Muscle layer of duodenum (tissue), 2 donors: ENCODE measurements around the gene STK33.
"Not testable (repeated sequence)": the region's sequence is repeated elsewhere in the genome, so short reads cannot be mapped to it uniquely, and the experiment has no call there.

ENCODE experiments used
- H3K27ac ChIP-seq: one replicate; pipeline ENCODE4 v1.7.0; 2013; ENCODE audit warnings: mild to moderate bottlenecking, low read length
- H3K27me3 ChIP-seq: one replicate; pipeline ENCODE4 v1.7.0; 2013; ENCODE audit warnings: low read depth, mild to moderate bottlenecking, control low read depth, low read length
- H3K36me3 ChIP-seq, 2 donors: one replicate each; pipeline ENCODE4 v1.7.0; 2013; ENCODE audit warnings: low read length in 2 of 2, control low read depth in 1 of 2, mild to moderate bottlenecking in 1 of 2; ENCODE audit not compliant: insufficient read depth in 2 of 2, control insufficient read depth in 1 of 2
- H3K4me1 ChIP-seq, 2 donors: one replicate each; pipeline ENCODE4 v1.7.0; 2013; ENCODE audit warnings: low read length in 2 of 2, mild to moderate bottlenecking in 2 of 2, control low read depth in 1 of 2, moderate library complexity in 1 of 2; ENCODE audit not compliant: insufficient read depth in 2 of 2, control insufficient read depth in 1 of 2
- H3K4me3 ChIP-seq, 2 donors: one replicate each; pipeline ENCODE4 v1.7.0; 2013; ENCODE audit warnings: low read length in 2 of 2, low read depth in 1 of 2, mild to moderate bottlenecking in 1 of 2
- H3K9me3 ChIP-seq, 2 donors: one replicate each; pipeline ENCODE4 v1.7.0; 2013; ENCODE audit warnings: low read length in 2 of 2, control low read depth in 1 of 2, mild to moderate bottlenecking in 1 of 2; ENCODE audit not compliant: control insufficient read depth in 1 of 2
- donor health status: healthy.

Gene STK33

DNA sequence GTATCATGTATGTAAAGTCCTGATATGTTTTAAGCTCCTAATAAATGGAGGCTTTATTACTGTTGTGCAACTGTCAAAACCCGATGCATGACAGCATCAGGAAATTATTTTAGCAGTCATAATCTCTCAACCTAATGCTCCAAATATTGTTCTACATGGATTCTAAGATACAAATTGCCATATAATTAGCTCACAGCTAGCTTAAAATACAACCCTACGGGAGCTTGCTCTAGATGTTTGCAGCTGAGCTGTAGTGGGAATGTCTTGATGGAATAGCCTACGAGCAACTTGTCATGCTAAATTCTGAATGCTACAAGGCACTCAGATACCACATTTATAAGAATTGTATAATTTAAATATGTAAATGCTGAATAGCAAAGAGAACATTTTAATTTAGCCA is 109.8 kb downstream of the STK33 start:
- H3K4me3 ChIP-seq: no peak overlapping the region

DNA sequence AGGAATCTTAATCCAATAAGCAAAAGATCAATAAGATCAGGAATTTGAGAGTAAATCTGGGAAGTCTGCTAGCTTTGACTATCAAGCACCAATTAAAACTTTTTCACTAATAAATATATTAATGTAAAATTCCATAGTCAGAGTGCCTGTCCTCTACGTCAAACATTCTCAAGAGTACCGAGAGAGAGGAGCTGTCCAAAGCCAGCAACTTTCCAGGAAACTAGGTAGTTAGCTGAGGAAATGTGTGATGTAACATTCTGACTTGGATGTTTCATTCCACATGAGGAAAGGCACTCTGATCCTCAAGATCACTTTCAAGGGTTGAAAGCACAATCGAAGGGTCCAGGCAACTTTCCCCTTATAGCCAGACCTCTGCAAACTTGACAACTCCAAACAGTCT is 113.2 kb downstream of the STK33 start:
- Histone ChIP-seq H3K27ac (no peak overlapping the region), H3K9me3 (no peaks in the 10 kb centered on the region), H3K27me3 (no peaks in the 10 kb centered on the region), H3K4me3 (no peak overlapping the region), H3K36me3 (no peaks in the 10 kb centered on the region), H3K4me1 (no peaks in the 10 kb centered on the region)

More for the DNA sequence above, 109.8 kb downstream of the STK33 start:
- no peak overlapping the region for H3K27ac ChIP-seq
- H3K4me1 ChIP-seq: no peaks in the 10 kb centered on the region
- H3K27me3 ChIP-seq: no peaks in the 10 kb centered on the region
- H3K36me3 ChIP-seq: no peaks in the 10 kb centered on the region
- H3K9me3 ChIP-seq: peaks cover 0 to 3% of the 10 kb centered on the region in 2 donors

DNA sequence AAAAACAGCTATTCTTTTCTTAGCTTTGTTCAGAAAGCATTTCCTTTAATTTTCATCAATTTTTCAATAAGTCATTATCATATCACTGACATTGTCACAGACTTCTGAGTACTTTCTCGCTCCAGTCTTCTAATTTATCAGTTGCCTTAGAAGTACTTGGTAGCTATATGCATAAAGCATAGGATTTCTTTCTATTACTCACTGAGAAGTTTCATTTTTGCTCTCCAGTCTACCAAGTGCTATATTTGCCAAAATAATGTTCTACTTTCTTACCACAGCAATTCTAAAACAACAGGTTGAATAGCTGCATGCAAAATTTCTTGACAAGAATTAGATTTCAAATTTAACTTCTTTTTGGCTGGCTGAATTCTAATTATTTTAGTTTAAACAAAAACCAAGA is 116.3 kb downstream of the STK33 start:
- H3K27ac ChIP-seq: no peak overlapping the region
- H3K9me3 ChIP-seq: no peaks in the 10 kb centered on the region
- H3K36me3 ChIP-seq: no peaks in the 10 kb centered on the region
- H3K4me1 ChIP-seq: no peaks in the 10 kb centered on the region
- H3K4me3 ChIP-seq: no peak overlapping the region
- H3K27me3 ChIP-seq: no peaks in the 10 kb centered on the region

DNA sequence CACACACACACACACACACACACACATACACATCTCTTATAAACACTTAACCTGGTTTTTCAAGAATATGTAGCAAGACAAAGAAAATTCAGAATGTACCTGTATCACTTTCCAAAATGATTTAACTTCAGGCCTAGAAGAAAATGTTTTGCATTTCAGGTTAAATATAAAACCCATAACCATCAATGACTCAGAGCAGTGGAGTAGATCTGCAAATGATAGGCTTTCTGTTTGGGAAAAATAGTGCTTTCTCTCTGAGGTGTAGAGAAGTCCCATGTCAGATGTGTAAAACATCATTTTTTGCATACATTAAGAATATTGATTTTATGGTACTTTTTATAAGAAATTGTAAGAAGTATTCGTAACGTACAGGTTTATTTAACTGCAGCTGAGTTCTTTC is 116.9 kb downstream of the STK33 start:
- H3K4me3 ChIP-seq: no peak overlapping the region
- no peaks in the 10 kb centered on the region for H3K9me3 ChIP-seq
- no peaks in the 10 kb centered on the region for H3K4me1 ChIP-seq
- H3K27me3 ChIP-seq: no peaks in the 10 kb centered on the region
- H3K27ac ChIP-seq: no peak overlapping the region
- H3K36me3 ChIP-seq: no peaks in the 10 kb centered on the region

DNA sequence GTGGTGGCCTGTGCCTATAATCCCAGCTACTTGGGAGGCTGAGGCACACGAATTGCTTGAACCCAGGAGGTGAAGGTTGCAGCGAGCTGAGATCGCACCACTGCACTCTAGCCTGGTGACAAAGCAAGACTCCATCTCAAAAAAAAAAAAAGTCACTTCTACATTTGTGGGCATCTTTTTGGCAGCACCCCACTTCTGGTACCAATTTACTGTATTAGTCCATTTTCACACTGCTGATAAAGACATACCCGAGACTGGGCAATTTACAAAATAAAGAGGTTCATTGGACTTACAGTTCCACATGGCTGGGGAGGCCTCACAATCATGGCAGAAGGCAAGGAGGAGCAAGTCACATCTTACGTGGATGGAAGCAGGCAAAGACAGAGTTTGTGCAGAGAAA is 126.2 kb downstream of the STK33 start:
- H3K27me3 ChIP-seq, H3K4me3 ChIP-seq, H3K36me3 ChIP-seq, H3K27ac ChIP-seq, H3K4me1 ChIP-seq, H3K9me3 ChIP-seq: not testable (repeated sequence)

DNA sequence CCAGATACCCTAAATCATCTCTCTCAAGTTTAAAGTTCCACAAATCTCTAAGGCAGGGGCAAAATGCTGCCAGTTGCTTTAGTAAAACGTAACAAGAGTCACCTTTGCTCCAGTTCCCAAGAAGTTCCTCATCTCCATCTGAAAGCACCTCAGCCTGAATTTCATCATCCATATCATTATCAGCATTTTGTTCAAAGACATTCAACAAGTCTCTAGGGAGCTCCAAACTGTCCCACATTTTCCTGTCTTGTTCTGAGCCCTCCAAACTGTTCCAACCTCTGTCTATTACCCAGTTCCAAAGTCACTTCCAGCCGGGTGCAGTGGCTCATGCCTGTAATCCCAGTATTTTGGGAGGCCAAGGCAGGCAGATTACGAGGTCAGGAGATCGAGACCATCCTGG is 126.7 kb downstream of the STK33 start:
- H3K9me3 ChIP-seq, H3K27ac ChIP-seq, H3K36me3 ChIP-seq, H3K4me3 ChIP-seq, H3K4me1 ChIP-seq, H3K27me3 ChIP-seq: not testable (repeated sequence)

DNA sequence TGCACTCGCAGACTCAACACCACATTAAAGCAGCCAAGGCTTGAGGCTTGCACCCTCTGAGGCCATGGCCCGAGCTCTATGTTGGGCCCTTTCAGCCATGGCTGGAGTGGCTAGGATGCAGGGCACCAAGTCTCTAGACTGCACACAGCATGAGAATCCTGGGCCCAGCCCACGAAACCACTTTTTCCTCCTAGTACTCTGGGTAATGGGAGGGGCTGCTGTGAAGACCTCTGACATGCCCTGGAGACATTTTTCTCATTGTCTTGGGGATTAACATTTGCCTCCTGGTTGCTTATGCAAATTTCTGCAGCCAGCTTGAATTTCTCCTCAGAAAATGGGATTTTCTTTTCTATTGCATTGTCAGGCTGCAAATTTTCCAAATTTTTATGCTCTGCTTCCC is 127.1 kb downstream of the STK33 start:
- H3K4me1 ChIP-seq, H3K27ac ChIP-seq, H3K27me3 ChIP-seq, H3K9me3 ChIP-seq, H3K4me3 ChIP-seq, H3K36me3 ChIP-seq: not testable (repeated sequence)

DNA sequence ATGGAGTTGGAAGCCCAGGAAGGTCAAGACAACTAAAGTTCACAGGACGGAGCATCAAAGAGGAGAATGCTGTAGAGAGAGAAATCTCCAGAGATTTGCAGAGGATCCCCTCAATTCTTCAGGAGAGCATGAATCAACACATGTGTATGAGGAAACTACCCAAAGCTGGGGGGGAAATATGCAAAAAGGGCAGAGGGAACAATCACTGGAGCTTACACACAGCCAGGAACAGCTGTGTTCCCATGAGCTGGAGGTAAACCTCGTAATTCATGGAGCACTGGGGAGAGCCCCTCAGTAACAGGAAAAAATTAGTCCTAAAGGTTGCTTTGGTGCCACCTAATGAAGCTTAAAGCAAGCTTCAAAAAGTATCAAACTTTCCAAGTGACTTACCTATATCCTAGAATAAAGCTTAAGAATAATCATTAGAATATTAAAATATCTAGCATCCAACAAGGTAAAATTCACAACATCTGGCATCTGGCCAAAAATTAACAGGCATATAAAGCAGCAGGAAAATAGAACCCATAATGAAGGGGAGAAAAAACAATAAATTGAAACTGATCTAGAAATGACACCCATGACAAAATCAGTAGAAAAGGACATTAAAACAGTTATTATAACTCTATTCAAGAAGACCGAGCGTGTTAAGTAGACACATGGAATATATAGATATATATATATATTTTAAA is 134.2 kb downstream of the STK33 start:
- H3K27me3 ChIP-seq: no peaks in the 10 kb centered on the region
- no peak overlapping the region for H3K4me3 ChIP-seq
- H3K27ac ChIP-seq: no peak overlapping the region
- H3K9me3 ChIP-seq: no peaks in the 10 kb centered on the region
- no peaks in the 10 kb centered on the region for H3K4me1 ChIP-seq
- H3K36me3 ChIP-seq: no peaks in the 10 kb centered on the region

DNA sequence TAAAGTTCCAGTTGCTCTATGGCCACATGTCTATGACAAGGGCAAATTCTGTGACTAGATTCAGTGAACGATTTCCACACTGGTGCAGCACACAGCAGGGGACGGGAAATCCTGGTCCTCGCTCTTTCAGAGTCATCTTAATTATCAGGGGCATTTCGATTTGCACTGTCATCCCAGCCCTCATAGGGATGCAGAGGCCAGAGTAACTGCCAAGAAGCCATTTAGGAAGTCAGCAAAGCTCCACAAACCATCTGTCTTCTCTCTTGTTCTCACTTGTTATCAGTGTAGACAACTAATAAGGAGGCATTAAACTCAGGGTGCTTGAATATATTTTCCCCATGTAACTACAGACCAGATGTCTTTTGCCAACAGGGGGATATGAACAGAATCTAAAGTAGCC is 151.7 kb downstream of the STK33 start:
- Histone ChIP-seq H3K4me1 (no peaks in the 10 kb centered on the region), H3K4me3 (no peak overlapping the region), H3K9me3 (no peaks in the 10 kb centered on the region), H3K36me3 (no peaks in the 10 kb centered on the region), H3K27ac (no peak overlapping the region), H3K27me3 (no peaks in the 10 kb centered on the region)

DNA sequence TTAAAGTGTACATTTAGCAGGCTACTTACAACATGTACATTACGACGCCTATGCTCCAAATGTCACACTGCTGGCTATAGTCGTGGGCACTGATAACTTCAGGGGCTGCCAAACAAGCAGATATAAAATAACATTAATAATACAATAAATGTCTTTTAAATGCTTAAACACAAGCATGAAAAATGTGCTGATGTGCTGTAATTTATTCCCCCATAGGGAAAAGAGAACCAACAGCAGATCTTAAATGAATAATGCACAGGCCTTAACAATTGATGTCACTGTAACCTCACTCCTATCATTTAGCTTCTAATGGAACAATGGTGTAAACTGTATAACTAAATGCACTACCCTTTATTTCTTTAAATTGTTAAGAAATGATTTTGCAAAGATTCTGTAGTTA is 153.4 kb downstream of the STK33 start:
- no peaks in the 10 kb centered on the region for H3K4me1 ChIP-seq
- H3K27me3 ChIP-seq: no peaks in the 10 kb centered on the region
- no peaks in the 10 kb centered on the region for H3K36me3 ChIP-seq
- no peaks in the 10 kb centered on the region for H3K9me3 ChIP-seq
- H3K27ac ChIP-seq: no peak overlapping the region
- no peak overlapping the region for H3K4me3 ChIP-seq

DNA sequence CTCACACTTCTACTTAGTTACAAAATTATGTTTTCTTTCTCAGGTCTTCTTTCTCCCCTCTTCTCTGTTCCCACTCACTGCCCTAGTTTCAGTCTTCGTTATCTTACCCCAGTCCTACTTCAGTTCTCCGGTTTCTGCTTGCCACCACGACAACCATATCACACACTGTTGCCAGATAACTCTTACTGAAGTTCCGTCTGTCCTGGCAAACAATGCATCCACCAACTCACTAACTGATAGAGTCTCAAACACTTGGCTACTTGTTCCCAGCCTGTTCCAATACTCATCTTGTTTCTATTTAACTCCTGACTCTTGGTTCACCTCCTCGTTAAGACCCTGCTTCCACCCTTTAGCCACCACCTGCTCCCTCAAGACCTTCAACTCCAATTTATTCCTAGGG is 164.5 kb downstream of the STK33 start:
- H3K9me3 ChIP-seq: peaks cover 0 to 2% of the 10 kb centered on the region in 2 donors
- no peaks in the 10 kb centered on the region for H3K27me3 ChIP-seq
- no peak overlapping the region for H3K4me3 ChIP-seq
- no peaks in the 10 kb centered on the region for H3K36me3 ChIP-seq
- no peak overlapping the region for H3K27ac ChIP-seq
- H3K4me1 ChIP-seq: no peaks in the 10 kb centered on the region

DNA sequence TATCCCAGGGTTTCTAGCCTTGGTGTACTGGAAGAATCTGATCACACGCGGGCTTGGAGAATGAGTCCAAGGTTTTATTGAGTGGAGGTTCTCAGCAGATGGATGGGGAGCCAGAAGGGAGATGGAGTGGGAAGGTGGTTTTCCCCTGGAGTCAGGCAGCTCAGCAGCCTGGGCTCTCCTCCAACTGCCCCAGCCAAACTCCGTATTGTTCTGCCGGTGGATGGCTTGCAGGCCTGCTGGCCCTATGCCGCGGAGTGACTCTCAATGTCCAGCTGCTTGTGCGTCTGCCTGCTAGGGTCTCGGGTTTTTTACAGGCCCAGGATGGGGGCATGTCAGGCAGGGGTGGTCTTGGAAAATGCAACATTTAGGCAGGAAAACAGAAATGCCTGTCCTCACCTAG is 168.0 kb downstream of the STK33 start:
- H3K27me3 ChIP-seq: no peaks in the 10 kb centered on the region
- no peak overlapping the region for H3K4me3 ChIP-seq
- peaks cover 0 to 2% of the 10 kb centered on the region in 2 donors for H3K9me3 ChIP-seq
- no peaks in the 10 kb centered on the region for H3K4me1 ChIP-seq
- H3K36me3 ChIP-seq: no peaks in the 10 kb centered on the region
- H3K27ac ChIP-seq: no peak overlapping the region
